Stimulated activated CD8-positive, alpha-beta memory T cell treated with anti-CD3 and anti-CD28 coated beads, Interleukin-12 subunit alpha, Interleukin-12 subunit beta, amount 100 ng/mL, for 24 hours (primary cell): ENCODE data around the gene DDX20.

ENCODE experiments used
- DNase-seq: peaks from one replicate; pipeline ENCODE4 v3.0.0-alpha.2; 2020; ENCODE audit errors: extremely low read depth

DDX20 gene

GRCh38 chr1:111747947-111748346 is 7.8 kb upstream of the DDX20 start:
- no peak for DNase-seq

GRCh38 chr1:111749628-111750027 is 6.1 kb upstream of the DDX20 start:
- DNase-seq: no peak

- DNase-seq: no peak
Measured at GRCh38 chr1:111750856-111751255, 4.8 kb upstream of the DDX20 start.

DNA sequence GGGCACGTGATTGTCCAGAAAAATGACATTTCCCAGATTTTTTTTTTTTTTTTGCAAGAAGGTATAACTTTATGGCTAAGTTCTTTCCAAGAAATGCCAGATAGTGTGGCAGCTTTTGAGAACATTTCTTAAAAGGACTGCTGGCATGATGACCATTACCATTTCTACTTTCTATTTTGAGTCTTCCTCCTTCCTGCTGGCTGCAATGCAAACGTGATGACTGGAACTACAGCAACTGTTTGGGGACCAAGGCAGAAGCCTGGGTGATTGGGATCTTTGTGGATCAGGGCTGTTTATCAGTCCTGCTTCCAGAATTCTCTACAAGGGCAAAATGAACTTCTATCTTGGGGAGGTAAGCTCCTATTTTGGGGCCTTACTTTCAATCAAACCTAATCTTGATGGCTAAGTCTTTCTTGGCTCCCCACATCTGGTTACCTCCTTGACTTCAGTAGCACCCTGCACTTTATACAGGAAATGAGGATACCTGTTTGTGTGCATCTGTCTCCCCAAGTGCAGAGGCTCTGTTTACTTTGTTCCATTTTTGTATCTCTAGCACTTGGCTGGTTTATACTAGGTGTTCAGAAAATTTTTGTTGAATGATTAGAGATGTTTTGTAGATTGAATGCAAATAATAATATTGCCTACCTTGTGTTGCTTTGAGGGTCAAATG is 3.7 kb upstream of the DDX20 start:
- DNase-seq: no peak

DNA sequence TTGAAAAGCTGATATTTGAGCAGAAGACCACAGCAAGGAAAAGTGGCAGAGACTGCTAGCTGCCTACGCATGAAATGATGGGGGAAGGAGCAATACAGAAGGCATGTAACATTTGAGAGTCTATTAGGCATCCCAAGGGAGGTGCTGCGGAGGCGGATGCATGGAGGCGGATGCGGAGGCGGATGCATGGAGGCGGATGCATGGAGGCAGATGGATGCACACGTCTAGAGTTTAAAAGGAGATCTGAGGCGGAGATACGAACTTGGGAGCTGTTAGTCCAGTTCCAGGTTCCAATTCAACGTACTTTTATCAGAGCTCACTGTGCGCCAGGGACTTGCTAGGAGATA is 744 bp upstream of the DDX20 start:
- no peak for DNase-seq

DNA sequence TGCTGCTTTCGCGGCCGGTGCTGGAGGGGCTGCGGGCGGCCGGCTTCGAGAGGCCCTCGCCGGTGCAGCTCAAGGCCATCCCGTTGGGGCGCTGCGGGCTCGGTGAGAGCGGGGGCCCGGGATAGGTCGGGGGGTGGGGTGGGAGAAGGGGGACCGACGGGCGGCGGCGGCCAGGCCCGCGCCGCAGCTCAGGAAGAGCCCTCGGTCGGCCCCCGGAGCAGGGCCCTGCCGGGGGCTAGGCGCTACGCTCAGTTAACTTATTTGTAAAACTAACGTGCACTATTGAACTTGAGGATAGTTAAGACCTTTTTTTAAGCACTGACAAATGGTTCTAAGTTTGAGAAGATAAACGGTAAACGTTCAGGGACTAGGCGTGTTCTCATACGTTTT is 418 bp downstream of the DDX20 start:
- DNase-seq: no peak

DNA sequence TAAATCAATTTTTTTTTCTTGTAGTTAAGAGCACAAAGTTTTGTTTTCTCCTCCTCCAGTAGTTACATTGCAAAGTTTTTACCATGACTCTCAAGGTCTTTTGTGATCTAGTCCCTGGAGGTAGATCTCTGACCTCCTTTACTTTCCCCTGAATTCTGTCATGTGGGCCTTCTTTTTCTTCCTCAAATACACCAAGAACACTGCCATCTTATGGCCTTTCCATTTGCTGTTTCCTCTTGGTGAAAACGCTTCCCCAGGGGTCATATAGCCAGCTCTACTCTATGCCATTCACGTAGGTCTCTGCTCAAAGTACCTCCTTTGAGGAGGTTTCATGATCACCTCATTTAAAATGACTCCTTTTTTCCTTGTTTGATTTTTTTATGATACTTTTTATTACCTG is 2.7 kb downstream of the DDX20 start:
- DNase-seq: no peak

GRCh38 chr1:111761717-111762116 is 6.0 kb downstream of the DDX20 start:
- no peak for DNase-seq

DNA sequence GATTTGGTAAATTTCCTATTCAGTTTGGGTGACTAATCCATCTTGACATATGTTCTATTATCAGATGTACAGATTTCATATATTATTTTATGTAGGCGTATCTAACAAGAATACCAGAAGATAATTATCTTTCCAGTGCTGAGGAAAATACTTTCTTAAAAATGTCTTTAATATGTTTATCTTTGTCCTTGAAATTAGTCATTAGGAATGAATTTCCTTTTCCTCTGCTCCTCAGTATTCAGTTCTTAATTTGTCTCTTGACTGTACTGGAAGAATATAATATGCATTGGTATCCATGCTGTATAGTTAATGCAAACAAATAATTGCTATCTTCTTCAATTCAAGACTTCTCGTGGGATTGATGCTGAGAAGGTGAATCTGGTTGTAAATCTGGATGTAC is 6.6 kb downstream of the DDX20 start:
- DNase-seq: no peak

DNA sequence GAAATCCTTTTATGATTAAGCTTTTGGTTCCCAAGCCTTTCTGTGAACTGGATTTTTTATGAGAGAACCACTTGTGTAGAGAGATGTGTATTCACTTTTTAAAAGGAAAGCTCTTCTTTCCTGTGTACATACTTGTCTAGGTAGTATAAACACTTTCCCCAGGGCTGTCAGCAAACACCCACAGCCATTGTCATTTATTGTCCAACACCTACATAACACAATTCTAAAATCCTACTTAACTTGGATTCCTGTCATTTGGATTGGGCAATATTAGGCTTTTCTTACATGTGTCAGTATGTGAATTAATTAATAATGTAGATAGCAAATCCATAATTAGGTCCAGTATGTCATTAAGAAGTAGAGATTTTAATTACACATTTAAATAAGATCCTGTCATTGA is 12.3 kb downstream of the DDX20 start:
- no peak for DNase-seq

DNA sequence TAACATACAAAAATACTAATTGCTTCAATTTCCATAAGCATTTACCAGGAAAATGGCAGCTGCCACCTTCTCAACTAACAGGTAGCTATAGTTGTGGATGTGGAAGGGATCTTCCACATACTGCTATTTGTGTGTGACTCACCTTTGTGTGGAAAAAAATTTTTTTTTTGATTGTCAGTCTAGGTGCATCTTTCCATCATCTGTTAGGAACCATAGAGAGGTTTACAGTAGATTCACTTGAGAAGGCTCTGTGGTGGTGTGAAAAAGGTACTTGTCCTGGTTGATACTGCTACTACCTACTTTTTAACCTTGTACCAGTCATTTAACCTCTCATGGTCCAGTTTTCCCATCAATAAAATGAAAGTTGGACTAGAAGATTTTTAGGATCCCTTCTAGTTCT is 12.9 kb downstream of the DDX20 start:
- DNase-seq: no peak

DNA sequence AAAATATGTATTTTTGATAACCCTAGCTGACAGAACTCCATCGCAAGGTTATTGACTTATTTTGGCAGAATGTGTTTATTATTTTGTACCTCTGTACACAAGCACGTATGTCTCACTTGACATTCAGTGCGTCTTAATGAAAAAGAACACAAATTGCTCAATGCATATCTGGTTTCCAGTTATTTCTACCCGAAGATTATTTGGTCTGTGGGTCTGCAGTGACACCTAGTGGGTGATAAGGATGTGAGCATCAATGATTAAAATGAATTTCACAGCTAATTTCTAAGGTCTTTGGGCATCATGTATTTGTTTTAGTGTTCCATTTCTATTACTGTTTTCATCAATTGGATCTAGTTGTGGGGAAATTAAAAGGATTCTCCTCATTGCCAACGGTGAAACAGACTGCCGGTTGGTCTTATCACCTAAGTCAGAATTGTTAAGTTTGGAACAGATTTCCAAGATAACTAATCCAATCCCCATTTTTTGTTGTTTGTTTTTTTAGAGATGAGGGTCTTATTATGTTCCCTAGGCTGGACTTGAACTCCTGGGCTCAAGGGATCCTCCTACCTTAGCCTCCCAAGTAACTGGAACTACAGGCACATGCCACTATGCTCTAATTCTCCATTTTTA is 13.9 kb downstream of the DDX20 start:
- no peak for DNase-seq

DNA sequence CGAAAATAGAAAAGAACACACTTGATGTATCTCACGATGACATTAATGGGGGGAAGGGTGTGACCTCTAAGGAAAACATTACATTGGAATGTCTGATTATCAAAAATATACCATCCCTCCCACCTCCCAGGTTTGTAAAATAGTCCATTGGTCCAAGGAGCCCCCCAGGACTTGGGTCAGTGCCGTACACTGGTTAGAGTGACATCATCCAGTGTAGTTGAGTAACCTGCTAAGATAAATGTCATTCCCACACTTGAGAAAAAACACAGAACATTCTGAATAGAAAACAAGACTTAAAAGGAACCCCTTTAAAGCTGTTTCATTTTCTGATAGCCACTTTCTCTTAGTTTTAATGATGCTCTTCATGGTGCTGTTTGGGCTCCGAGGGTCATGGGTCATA is 15.2 kb downstream of the DDX20 start:
- DNase-seq: no peak

- no peak for DNase-seq
Measured at GRCh38 chr1:111775966-111776365, 20.3 kb downstream of the DDX20 start.

GRCh38 chr1:111776391-111776790 is 20.7 kb downstream of the DDX20 start:
- DNase-seq: no peak

GRCh38 chr1:111776861-111777260 is 21.2 kb downstream of the DDX20 start:
- DNase-seq: no peak

- no peak for DNase-seq
Measured at GRCh38 chr1:111777301-111777700, 21.6 kb downstream of the DDX20 start.

GRCh38 chr1:111778066-111778465 is 22.4 kb downstream of the DDX20 start:
- no peak for DNase-seq

DNA sequence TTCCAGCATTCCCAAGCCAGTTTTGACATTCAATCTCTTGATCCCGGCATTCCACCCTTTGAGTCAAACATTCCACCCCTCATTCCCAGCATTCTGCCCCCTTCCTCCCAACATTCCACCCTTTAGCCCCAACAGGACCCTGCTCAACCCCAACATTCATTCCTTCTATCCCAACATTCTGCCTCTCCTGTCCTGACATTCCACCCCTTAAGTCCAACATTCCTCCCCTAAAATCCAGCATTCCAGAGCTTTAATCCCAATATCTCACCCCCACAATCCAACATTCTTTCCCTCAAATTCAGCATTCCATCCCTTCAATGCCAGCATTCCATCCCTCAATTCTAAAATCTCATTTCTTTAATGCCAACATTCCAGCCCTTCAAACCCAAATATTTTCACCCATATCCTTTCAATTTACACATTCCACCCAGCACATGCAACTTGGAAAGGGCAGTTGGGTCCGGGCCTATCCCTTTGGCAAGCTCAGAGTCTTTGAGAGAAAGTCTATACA is 22.9 kb downstream of the DDX20 start:
- no peak for DNase-seq

DNA sequence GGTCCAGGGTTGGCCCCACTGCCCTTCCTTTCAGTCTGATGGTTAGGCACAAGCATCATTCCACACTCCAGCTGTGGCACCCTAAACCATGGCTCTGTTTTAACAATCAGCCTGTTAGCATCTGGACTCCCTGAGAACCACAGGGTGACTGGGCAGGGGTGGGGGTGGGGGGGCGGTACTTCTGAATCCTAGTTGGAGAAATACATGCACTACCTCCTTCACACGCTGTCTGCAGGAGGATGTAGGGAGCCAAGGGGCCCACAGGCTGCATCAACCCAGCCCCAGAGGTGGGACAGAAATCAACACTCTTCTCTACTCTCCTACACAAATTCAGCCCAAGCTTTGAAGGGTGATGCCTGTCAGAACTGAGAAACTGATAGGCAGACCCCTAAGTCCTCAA is 23.8 kb downstream of the DDX20 start:
- DNase-seq: no peak

DNA sequence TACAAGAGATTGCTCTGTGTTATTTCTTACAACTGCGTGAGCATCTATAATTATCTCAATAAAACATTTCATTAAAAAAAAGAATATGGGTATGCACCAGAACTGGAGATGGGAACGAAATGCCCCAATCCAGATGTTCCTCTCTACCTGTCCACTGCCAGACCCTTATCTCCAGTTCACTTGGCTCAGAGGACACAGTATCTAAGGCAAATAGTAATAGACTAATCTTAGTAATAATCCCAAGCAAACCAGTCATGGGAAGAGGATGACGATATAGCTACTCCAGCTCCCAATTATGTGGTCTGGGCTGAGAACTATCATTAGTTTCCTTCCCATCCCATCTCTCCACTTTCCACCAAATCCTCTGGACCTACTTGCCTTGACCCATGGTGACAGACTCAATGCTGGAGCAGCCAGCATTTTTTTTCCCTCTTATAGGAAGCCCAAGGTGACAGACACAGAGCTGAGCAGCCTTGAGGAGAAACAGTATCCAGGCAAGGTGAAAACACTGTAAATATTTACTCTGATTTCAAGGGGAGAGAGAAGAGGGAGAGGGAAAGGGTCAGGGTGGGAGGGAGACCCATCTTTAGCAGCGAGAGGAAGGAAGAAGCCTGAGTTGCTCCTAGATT is 28.7 kb downstream of the DDX20 start:
- DNase-seq: no peak

- no peak for DNase-seq
Measured at GRCh38 chr1:111786669-111787207, 31.0 kb downstream of the DDX20 start.

DNA sequence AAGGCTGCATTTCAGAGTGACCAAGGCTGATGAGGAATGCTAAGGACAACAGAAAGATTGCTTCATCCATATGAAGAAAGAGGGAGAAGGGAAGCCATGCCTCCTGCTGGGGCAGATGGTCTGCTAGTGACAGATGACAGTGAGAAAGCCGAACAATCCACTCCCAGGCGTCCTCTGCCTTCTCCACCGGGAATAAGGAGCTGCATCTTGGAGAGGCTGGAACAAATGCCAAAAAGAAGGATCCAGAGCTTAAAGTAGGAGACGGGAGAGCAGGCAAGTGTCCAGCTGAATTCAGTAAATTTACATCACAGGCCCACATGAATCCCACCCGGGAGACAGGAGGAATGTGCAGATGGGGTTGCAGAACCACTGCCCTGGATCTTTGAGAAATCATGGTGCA is 33.4 kb downstream of the DDX20 start:
- no peak for DNase-seq
